ENCODE data around the gene GYPA. TPM values are rescaled to one million over a fixed set of nuclear protein-coding genes. Genes with fewer than 3 reads are reported as not detected.
"Not testable (repeated sequence)": the region's sequence is repeated elsewhere in the genome, so short reads cannot be mapped to it uniquely, and the experiment has no call there.

GYPA gene
- not detected for total RNA-seq

- H3K27me3 ChIP-seq (replicated peaks; ENCODE audit: insufficient read depth); H3K4me3 ChIP-seq; H3K36me3 ChIP-seq; H3K4me1 ChIP-seq (replicated peaks); DNase-seq (ENCODE audit: low spot score); H3K27ac ChIP-seq; intact Hi-C loops (cut with DNase I); H3K9me3 ChIP-seq: not testable (repeated sequence)
- WGBS, result 86% methylated on average over 4 of the region's 4 CpGs
Measured at GRCh38 chr4:144140594-144141295, at the start of gene GYPA. TSS of gene GYPA (minus strand) at chr4:144140718. CDS start at chr4:144140635, 83 bp downstream.

GRCh38 chr4:144190009-144190408 lies 49.5 kb upstream of the GYPA start:
- Histone ChIP-seq H3K4me1 (replicated peaks) (no peaks in the 10 kb centered on the region), H3K36me3 (no peaks in the 10 kb centered on the region), H3K27me3 (replicated peaks; ENCODE audit: insufficient read depth) (no peaks in the 10 kb centered on the region), H3K9me3 (no peaks in the 10 kb centered on the region), H3K4me3 (no peak overlapping the region), H3K27ac (no peak overlapping the region)
- TF ChIP-seq POLR2A (IDR thresholded peaks at IDR 0.05) (no peak), CTCF (IDR thresholded peaks at IDR 0.05) (no peak), POLR2AphosphoS5 (IDR thresholded peaks at IDR 0.05) (no peak)
- no peak for DNase-seq (ENCODE audit: low spot score)
- intact Hi-C loops (cut with DNase I), result no loop called here
- WGBS, result 28% methylated on average over 2 of the region's 2 CpGs

GRCh38 chr4:144189121-144189520 lies 48.6 kb upstream of the GYPA start:
- no peak overlapping the region for H3K4me3 ChIP-seq
- TF ChIP-seq CTCF (IDR thresholded peaks at IDR 0.05) (no peak), POLR2AphosphoS5 (IDR thresholded peaks at IDR 0.05) (no peak), POLR2A (IDR thresholded peaks at IDR 0.05) (no peak)
- H3K27ac ChIP-seq, result no peak overlapping the region
- no peak for DNase-seq (ENCODE audit: low spot score)
- 29% methylated on average over 3 of the region's 3 CpGs for WGBS
- H3K4me1 ChIP-seq (replicated peaks), result no peaks in the 10 kb centered on the region
- no peaks in the 10 kb centered on the region for H3K9me3 ChIP-seq
- H3K36me3 ChIP-seq, result no peaks in the 10 kb centered on the region
- intact Hi-C loops (cut with DNase I), result no loop called here
- H3K27me3 ChIP-seq (replicated peaks; ENCODE audit: insufficient read depth), result no peaks in the 10 kb centered on the region

- no peaks in the 10 kb centered on the region for H3K9me3 ChIP-seq
- intact Hi-C loops (cut with DNase I), result no loop called here
- no peak for DNase-seq (ENCODE audit: low spot score)
Measured at GRCh38 chr4:144185086-144185485, 44.6 kb upstream of the GYPA start.

GRCh38 chr4:144183165-144183564 lies 42.6 kb upstream of the GYPA start:
- Histone ChIP-seq H3K36me3 (no peaks in the 10 kb centered on the region), H3K9me3 (no peaks in the 10 kb centered on the region), H3K27me3 (replicated peaks; ENCODE audit: insufficient read depth) (no peaks in the 10 kb centered on the region), H3K4me3 (no peak overlapping the region), H3K27ac (no peak overlapping the region), H3K4me1 (replicated peaks) (no peaks in the 10 kb centered on the region)
- TF ChIP-seq POLR2A (IDR thresholded peaks at IDR 0.05) (no peak), POLR2AphosphoS5 (IDR thresholded peaks at IDR 0.05) (no peak), CTCF (IDR thresholded peaks at IDR 0.05) (no peak)
- DNase-seq (ENCODE audit: low spot score), result no peak
- intact Hi-C loops (cut with DNase I), result no loop called here
- WGBS, result 83% methylated on average over 2 of the region's 2 CpGs

More at GRCh38 chr4:144185086-144185485, 44.6 kb upstream of the GYPA start:
- Histone ChIP-seq H3K36me3 (no peaks in the 10 kb centered on the region), H3K27me3 (replicated peaks; ENCODE audit: insufficient read depth) (no peaks in the 10 kb centered on the region), H3K4me1 (replicated peaks) (no peaks in the 10 kb centered on the region), H3K4me3 (no peak overlapping the region), H3K27ac (no peak overlapping the region)
- TF ChIP-seq POLR2A (IDR thresholded peaks at IDR 0.05), result no peak
- TF ChIP-seq POLR2AphosphoS5 (IDR thresholded peaks at IDR 0.05), result no peak
- no peak for TF ChIP-seq CTCF (IDR thresholded peaks at IDR 0.05)
